Fibroblast of lung (primary cell): ENCODE results near the gene FGF3.

Experiments
- EZH2 ChIP-seq: IDR thresholded peaks from 2 replicates; pipeline ENCODE4 v1.5.1; 2012; ENCODE audit warnings: low read length, control low read depth, mild to moderate bottlenecking; ENCODE audit errors: missing control alignments
- TF ChIP-seq, protein P1 (sequence below), 2 donors: IDR thresholded peaks in 1 of 2; conservative IDR thresholded peaks in 1 of 2; 1 replicate in 1 of 2; 2 replicates in 1 of 2; pipeline ENCODE4 v1.5.1; 2011 to 2012; ENCODE audit warnings: low read length in 2 of 2, control low read depth in 1 of 2, inconsistent platforms in 1 of 2, low read depth in 1 of 2, mild to moderate bottlenecking in 1 of 2

GRCh38 chr11:69868006-69868810 is 49.0 kb upstream of the FGF3 start:
- TF ChIP-seq, protein P1, sequence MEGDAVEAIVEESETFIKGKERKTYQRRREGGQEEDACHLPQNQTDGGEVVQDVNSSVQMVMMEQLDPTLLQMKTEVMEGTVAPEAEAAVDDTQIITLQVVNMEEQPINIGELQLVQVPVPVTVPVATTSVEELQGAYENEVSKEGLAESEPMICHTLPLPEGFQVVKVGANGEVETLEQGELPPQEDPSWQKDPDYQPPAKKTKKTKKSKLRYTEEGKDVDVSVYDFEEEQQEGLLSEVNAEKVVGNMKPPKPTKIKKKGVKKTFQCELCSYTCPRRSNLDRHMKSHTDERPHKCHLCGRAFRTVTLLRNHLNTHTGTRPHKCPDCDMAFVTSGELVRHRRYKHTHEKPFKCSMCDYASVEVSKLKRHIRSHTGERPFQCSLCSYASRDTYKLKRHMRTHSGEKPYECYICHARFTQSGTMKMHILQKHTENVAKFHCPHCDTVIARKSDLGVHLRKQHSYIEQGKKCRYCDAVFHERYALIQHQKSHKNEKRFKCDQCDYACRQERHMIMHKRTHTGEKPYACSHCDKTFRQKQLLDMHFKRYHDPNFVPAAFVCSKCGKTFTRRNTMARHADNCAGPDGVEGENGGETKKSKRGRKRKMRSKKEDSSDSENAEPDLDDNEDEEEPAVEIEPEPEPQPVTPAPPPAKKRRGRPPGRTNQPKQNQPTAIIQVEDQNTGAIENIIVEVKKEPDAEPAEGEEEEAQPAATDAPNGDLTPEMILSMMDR (conservative IDR thresholded peaks at IDR 0.05 in 1 of 2, IDR thresholded peaks at IDR 0.05 in 1 of 2; ENCODE audit: low read depth in 1 of 2, low read length in 2 of 2): no peak
- no peak for TF ChIP-seq EZH2
